Esophagus muscularis mucosa (tissue), 4 donors: Measurements from ENCODE around the gene LIAS.

ENCODE experiments used
- CTCF ChIP-seq, 3 experiments: fragments of 200-600 bp in 2 of 3; fragments of 450-650 bp in 1 of 3; sonication (generic) in 2 of 3; IDR thresholded peaks; one replicate each; pipeline ENCODE4 v1.5.1; 2017 to 2019; ENCODE audit warnings: antibody characterized with exemption in 3 of 3, mild to moderate bottlenecking in 2 of 3, moderate library complexity in 1 of 3
- EP300 ChIP-seq: sonication (generic); formaldehyde crosslinking; IDR thresholded peaks from one replicate; pipeline ENCODE4 v1.6.1; 2017; ENCODE audit warnings: antibody characterized with exemption
- POLR2AphosphoS5 ChIP-seq, 2 donors: sonication (generic); formaldehyde crosslinking; IDR thresholded peaks; one replicate each; pipeline ENCODE4 v1.6.1; 2017; ENCODE audit warnings: antibody characterized with exemption in 2 of 2

- TF ChIP-seq CTCF (IDR thresholded peaks at IDR 0.05) (no peak), POLR2AphosphoS5 (IDR thresholded peaks at IDR 0.05) (no peak), EP300 (no peak)
Measured at GRCh38 chr4:39498727-39499020, 39.8 kb downstream of the LIAS start.
